Keratinocyte (primary cell): Measurements from ENCODE around the gene CCBE1. TPM values are rescaled to one million over a fixed set of nuclear protein-coding genes. Genes with fewer than 3 reads are reported as not detected.

Experiments
- DNase-seq: peaks from one replicate; pipeline ENCODE4 v3.0.0-alpha.2; 2011; ENCODE audit warnings: low read depth, missing footprints, low spot score
- FAIRE-seq: peaks from 2 replicates; lab custom pipeline; 2011; peaks lifted over from hg19 to GRCh38; lab: Jason Lieb, UNC
- H2AFZ ChIP-seq: 2 replicates; pipeline ENCODE4 v1.6.0; 2012; ENCODE audit warnings: low read length, control low read depth, inconsistent platforms; ENCODE audit not compliant: control insufficient read depth
- H3K27ac ChIP-seq: 2 replicates; pipeline ENCODE4 v1.5.1; 2011; ENCODE audit warnings: low read length; ENCODE audit not compliant: control insufficient read depth, insufficient read depth
- H3K27me3 ChIP-seq: 3 replicates; pipeline ENCODE4 v1.6.0; 2011; ENCODE audit warnings: low read length; ENCODE audit not compliant: control insufficient read depth, insufficient read depth; ENCODE audit errors: extremely low read depth
- H3K36me3 ChIP-seq, 2 experiments: 2 replicates in 1 of 2; 3 replicates in 1 of 2; pipeline ENCODE4 v1.5.1; 2011; ENCODE audit warnings: low read length in 2 of 2, mild to moderate bottlenecking in 1 of 2; ENCODE audit not compliant: control insufficient read depth in 2 of 2, insufficient read depth in 2 of 2; ENCODE audit errors: extremely low read depth in 1 of 2
- H3K4me1 ChIP-seq: 3 replicates; pipeline ENCODE4 v1.5.1; 2011; ENCODE audit warnings: low read length; ENCODE audit not compliant: control insufficient read depth, insufficient read depth; ENCODE audit errors: extremely low read depth
- H3K4me2 ChIP-seq: 3 replicates; pipeline ENCODE4 v1.6.0; 2011; ENCODE audit warnings: low read depth, low read length; ENCODE audit not compliant: control insufficient read depth, insufficient read depth; ENCODE audit errors: extremely low read depth
- H3K4me3 ChIP-seq, 3 experiments: fragments of 200-600 bp in 1 of 3; sonication (generic) in 1 of 3; 2 replicates in 2 of 3; 3 replicates in 1 of 3; pipeline ENCODE4 v1.5.1; 2011 to 2016; ENCODE audit warnings: low read length in 3 of 3, mild to moderate bottlenecking in 3 of 3, control low read depth in 2 of 3, inconsistent platforms in 1 of 3, low read depth in 1 of 3, mixed read lengths in 1 of 3, mixed run types in 1 of 3, moderate library complexity in 1 of 3; ENCODE audit not compliant: control insufficient read depth in 2 of 3, insufficient read depth in 2 of 3; ENCODE audit errors: extremely low read depth in 1 of 3
- H3K79me2 ChIP-seq: 2 replicates; pipeline ENCODE4 v1.6.0; 2012; ENCODE audit warnings: low read length; ENCODE audit not compliant: control insufficient read depth, insufficient read depth
- H3K9ac ChIP-seq: 3 replicates; pipeline ENCODE4 v1.6.0; 2011; ENCODE audit warnings: low read length; ENCODE audit not compliant: control insufficient read depth, insufficient read depth; ENCODE audit errors: extremely low read depth
- H3K9me1 ChIP-seq: 3 replicates; pipeline ENCODE4 v1.6.0; 2011; ENCODE audit warnings: low read length; ENCODE audit not compliant: control insufficient read depth, insufficient read depth; ENCODE audit errors: extremely low read depth
- H3K9me3 ChIP-seq: 2 replicates; pipeline ENCODE4 v1.5.1; 2012; ENCODE audit warnings: low read depth, low read length; ENCODE audit not compliant: control insufficient read depth
- H4K20me1 ChIP-seq: 3 replicates; pipeline ENCODE4 v1.6.0; 2011; ENCODE audit warnings: low read length; ENCODE audit not compliant: control insufficient read depth, insufficient read depth; ENCODE audit errors: extremely low read depth
- EZH2 ChIP-seq: IDR thresholded peaks from one replicate; pipeline ENCODE4 v1.6.1; 2012; ENCODE audit warnings: inconsistent platforms, mild to moderate bottlenecking, low read length, moderate library complexity
- dilution Hi-C: fragments of 300-500 bp; cut with MboI; formaldehyde crosslinking; loops from one replicate; pipeline ENCODE4 v1.7.0; 2020; ENCODE audit warnings: low sequenced_read_pairs; ENCODE audit not compliant: extremely low pct_ligation_motif_present
- polyA plus RNA-seq, 5 experiments: library from polyadenylated mRNA; depleted of rRNA in 3 of 5; stranded (reverse) in 3 of 5; stranded (forward) in 1 of 5; unstranded in 1 of 5; fragments of >200 nt; gene quantifications; 1 replicate in 1 of 5; 2 replicates in 3 of 5; 3 replicates in 1 of 5; pipeline versions ENCODE4 v1.2.1 to v1.2.3, GENCODE V29; 2011 to 2012; ENCODE audit warnings: missing spikeins in 2 of 5, low read depth in 1 of 5, low replicate concordance in 1 of 5
- TF ChIP-seq, protein P1 (sequence below), 3 experiments: IDR thresholded peaks in 1 of 3; conservative IDR thresholded peaks in 1 of 3; optimal IDR thresholded peaks in 1 of 3; 2 replicates in 2 of 3; 3 replicates in 1 of 3; pipeline versions ENCODE3 to v1.5.1; 2011; ENCODE audit warnings: low read length in 3 of 3, mild to moderate bottlenecking in 3 of 3, moderate library complexity in 2 of 3, control low read depth in 1 of 3, inconsistent platforms in 1 of 3; ENCODE audit not compliant: insufficient read depth in 2 of 3; ENCODE audit errors: extremely low read depth in 1 of 3

Gene CCBE1
- polyA plus RNA-seq, 1 donor (not counting 4 experiments of a cell fraction or from before 2014, with no cell fraction given) = 20.1 TPM

DNA sequence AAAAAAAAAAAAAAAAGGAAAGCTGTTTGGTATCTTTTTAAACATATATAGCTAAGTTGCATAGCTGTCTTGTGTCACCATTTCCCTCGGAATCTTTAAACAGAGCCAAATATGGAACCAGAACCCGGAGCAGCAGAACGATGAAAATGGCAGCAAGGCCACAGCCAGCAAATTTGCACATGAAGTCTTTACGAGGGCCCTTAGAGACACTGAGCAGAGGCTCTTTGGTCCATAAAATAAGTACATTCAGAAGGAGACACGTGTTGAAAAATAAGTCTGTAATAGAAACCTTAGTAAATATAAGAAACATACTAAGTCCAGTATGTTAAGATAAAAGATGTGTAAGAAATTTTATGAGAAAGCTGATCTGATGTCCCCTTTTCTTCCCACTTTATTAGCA is 16.2 kb downstream of the CCBE1 start:
- Histone ChIP-seq H3K27ac (no peak overlapping the region), H3K4me2 (no peak overlapping the region), H3K79me2 (peaks cover 7% of the 10 kb centered on the region), H3K27me3 (no peaks in the 10 kb centered on the region), H3K9ac (no peak overlapping the region), H2AFZ (no peak overlapping the region), H3K9me1 (no peaks in the 10 kb centered on the region), H3K4me1 (peaks cover 5% of the 10 kb centered on the region), H3K4me3 (no peak overlapping the region), H3K36me3 (no peaks in the 10 kb centered on the region), H4K20me1 (no peaks in the 10 kb centered on the region), H3K9me3 (no peaks in the 10 kb centered on the region)
- DNase-seq = no peak
- FAIRE-seq = no peak
- no peak for TF ChIP-seq EZH2
- TF ChIP-seq, protein P1, sequence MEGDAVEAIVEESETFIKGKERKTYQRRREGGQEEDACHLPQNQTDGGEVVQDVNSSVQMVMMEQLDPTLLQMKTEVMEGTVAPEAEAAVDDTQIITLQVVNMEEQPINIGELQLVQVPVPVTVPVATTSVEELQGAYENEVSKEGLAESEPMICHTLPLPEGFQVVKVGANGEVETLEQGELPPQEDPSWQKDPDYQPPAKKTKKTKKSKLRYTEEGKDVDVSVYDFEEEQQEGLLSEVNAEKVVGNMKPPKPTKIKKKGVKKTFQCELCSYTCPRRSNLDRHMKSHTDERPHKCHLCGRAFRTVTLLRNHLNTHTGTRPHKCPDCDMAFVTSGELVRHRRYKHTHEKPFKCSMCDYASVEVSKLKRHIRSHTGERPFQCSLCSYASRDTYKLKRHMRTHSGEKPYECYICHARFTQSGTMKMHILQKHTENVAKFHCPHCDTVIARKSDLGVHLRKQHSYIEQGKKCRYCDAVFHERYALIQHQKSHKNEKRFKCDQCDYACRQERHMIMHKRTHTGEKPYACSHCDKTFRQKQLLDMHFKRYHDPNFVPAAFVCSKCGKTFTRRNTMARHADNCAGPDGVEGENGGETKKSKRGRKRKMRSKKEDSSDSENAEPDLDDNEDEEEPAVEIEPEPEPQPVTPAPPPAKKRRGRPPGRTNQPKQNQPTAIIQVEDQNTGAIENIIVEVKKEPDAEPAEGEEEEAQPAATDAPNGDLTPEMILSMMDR (optimal IDR thresholded peaks at IDR 0.05 in 1 of 3, IDR thresholded peaks at IDR 0.05 in 1 of 3, conservative IDR thresholded peaks at IDR 0.05 in 1 of 3; ENCODE audit: extremely low read depth in 1 of 3, insufficient read depth in 2 of 3, low read length in 3 of 3) = no peak
- dilution Hi-C loops = no loop called here

DNA sequence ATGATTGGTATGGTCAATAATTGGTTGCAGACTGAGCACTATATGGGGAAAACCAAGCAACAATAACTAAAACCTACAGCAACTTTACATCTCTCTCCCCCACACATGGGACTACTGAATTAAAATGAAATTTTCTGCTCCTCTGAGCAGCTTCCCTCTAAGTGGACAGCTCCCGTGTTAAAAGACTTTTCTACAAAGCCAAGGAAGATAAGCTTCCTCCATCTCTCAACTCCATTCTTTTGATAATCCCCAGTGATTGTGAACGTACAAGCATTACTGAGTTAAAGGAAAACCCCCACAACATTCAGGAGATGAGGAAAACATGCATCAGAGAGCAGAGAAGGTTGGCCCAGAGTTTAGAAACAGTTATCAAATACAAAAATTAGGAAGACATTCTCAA is 21.9 kb downstream of the CCBE1 start:
- Histone ChIP-seq H2AFZ (no peak overlapping the region), H4K20me1 (no peaks in the 10 kb centered on the region), H3K9me3 (no peaks in the 10 kb centered on the region), H3K4me2 (no peak overlapping the region), H3K79me2 (no peaks in the 10 kb centered on the region), H3K27ac (no peak overlapping the region), H3K9ac (no peak overlapping the region), H3K27me3 (no peaks in the 10 kb centered on the region), H3K4me1 (peaks cover 9% of the 10 kb centered on the region), H3K9me1 (no peaks in the 10 kb centered on the region), H3K4me3 (no peak overlapping the region), H3K36me3 (no peaks in the 10 kb centered on the region)
- no peak for DNase-seq
- TF ChIP-seq, protein P1 (optimal IDR thresholded peaks at IDR 0.05 in 1 of 3, IDR thresholded peaks at IDR 0.05 in 1 of 3, conservative IDR thresholded peaks at IDR 0.05 in 1 of 3; ENCODE audit: extremely low read depth in 1 of 3, insufficient read depth in 2 of 3, low read length in 3 of 3) = no peak
- TF ChIP-seq EZH2 = no peak
- FAIRE-seq = no peak
- dilution Hi-C loops = no loop called here
